Measurements from ENCODE around the gene XYLB.
"Not testable (repeated sequence)": the region's sequence is repeated elsewhere in the genome, so short reads cannot be mapped to it uniquely, and the experiment has no call there.

XYLB gene

DNA sequence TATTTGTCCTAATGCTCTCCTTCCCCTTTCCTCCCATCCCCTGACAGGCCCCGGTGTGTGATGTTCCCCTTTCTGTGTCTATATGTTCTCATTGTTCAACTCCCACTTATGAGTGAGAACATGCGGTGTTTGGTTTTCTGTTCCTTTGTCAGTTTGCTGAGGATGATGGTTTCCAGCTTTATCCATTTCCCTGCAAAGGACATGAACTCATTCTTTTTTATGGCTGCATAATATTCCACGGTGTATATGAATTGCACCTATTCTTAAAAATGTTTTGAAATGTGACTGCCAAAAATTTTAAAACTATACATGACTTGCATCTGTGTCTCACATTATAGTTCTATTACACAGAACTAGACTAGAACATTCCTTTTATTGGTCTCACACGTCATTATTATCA lies 25.9 kb upstream of the XYLB start:
- DNase-seq: not testable (repeated sequence)

GRCh38 chr3:38323060-38323459 lies 23.5 kb upstream of the XYLB start:
- no peak for DNase-seq

DNA sequence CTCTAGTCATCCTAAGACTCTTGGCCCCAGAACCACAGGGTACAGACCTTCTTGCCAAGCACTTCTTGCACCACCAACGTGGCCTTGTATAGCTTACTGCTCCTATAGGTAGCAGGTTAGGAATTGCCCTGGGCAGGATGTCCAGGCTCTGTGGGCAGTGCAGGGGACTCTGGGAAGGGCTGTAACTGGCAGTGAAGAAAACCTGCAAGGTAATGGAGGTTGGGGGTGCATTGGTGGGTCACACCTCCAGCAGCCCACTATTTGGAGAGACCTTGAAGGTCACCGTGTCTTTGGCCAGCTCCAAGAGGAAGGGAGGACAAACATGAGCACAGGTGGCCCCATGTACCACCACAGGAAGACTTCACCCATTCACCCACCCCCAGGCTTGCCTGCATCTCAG lies 21.3 kb upstream of the XYLB start:
- DNase-seq: no peak

DNA sequence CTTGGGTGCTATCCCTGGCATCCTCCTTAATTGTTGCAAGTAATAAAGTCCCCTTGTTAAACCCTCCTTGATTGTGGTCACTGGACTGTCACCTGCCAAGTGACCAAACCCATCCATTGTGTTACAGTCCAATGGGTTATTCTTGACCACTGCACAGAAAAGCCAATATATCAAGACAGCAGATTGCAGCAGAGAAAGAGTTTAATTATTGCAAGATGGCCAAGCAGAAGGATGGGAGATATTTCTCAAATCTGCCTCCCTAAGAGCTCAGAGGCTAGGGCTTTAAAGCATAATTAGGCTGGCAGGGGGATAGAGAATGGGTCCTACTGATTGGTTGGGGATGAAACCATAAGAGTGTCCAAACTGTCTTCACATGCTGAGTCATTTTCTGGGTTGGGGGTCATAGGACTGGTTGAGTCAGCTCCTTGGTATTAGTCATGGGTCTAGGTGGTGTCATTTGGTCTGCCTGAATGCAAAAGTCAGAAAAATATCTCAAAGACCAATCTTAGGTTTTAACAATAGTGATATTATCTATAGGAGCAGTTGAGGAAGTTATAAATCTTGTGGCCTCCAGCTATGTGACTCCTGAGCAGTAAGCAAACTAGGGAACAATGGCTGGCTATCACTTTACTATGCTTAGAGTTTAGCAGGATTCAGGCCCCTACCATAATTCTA lies 19.1 kb upstream of the XYLB start:
- DNase-seq: no peak

GRCh38 chr3:38331257-38332022 lies 15.1 kb upstream of the XYLB start:
- DNase-seq: no peak

DNA sequence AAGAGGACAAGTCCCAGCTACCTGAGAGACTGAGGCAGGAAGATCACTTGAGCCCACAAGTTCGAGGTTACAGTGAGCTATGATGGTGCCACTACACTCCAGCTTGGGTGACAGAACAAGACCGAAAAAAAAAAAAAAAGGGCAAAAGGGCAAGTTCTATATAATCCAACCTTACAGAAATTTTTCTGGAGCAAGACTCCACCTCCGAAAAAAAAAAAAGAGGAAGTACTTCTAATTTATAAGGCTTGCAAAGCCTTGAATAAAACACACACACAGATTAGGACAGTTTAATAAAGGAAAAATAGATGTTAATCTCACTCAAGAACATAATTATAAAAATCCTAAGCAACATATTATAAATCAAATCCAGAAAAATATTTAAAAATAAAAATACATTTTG lies 14.4 kb upstream of the XYLB start:
- DNase-seq: no peak

GRCh38 chr3:38334142-38335055 lies 12.2 kb upstream of the XYLB start:
- no peak for DNase-seq

- DNase-seq: no peak
Measured at GRCh38 chr3:38335263-38335662, 11.3 kb upstream of the XYLB start.

DNA sequence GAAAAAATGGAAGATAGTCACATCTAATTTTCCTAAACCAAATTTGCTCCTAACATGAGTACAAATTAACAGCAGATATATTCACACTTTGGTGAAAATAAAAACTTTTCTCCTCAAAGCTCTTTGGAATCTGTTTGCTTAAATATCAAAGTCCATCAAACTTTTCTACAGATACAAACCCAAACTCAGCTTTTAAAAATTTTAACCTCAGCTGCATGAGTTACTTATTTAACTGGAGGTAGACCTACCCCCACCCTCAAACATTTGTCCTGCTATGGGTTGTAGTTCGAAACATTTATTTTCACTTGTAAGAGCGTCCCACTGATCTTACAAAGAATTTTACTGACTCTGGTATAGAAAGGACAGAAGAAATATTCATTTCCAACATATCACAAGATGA lies 8.9 kb upstream of the XYLB start:
- no peak for DNase-seq

DNA sequence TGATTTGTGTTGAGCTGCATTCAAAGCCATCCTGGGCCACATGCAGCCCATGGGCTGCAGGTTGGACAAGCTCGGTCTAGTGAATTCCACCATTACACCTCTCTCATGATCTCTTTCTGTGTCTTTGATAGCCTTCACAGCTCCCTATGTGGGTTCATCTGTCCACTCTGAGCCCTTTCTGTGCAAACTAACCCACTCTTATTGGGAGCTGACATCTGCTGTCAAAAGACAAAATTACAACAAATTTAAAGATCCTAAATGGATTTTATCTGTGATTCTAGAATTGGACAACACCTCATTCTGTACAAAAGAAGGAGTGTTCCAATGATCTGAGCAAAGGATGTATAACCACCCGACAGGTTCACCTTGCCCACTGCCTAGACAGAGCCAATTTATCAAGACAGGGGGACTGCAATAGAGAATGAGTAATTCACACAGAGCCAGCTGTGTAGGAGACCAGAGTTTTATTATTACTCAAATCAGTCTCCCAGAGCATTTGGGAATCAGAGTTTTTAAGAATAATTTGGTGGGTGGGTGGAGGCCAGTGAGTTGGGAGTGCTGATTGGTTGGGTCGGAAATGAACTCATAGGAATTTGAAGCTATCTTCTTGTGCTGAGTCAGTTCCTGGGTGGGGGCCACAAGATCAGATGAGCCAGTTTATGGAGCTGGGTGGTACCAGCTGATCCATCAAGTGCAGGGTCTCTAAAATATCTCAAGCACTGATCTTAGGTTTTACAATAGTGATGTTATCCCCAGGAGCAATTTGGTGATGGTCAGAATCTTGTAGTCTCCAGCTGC lies 2.6 kb upstream of the XYLB start:
- no peak for DNase-seq

DNA sequence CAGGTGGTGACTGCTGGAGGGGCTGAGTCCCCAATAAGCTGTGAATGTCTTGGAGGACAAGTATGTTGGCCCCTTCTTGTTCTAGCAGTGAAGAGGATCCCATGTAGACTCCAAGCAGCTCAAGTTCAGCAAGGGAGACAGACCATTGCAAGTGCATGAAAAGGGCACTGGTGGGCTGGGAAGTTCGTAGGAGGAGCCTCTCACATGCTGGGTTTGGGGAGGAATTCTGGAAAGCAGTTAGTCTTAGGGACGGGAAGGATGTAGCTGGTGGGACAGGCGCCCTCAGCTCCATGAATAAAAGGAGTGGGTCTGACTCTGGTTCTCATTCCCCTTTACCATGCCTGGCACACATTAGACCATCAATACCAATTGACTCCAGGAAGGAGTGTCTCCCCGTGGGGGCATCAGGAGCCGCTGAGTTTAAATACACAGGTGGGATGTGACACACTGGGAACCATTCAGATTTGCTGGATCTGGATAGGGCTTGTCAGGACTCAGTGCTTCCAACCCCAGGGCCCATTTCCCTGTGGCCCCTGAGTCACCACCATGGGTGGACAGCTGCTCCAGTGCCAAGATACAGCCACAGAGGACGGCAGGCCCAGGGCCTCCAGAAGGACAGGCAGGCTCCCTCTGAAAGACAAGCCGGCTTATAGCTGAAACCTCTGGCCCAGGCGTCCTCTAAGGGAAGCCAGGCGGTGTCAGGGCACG lies 552 bp upstream of the XYLB start:
- no peak for DNase-seq

DNA sequence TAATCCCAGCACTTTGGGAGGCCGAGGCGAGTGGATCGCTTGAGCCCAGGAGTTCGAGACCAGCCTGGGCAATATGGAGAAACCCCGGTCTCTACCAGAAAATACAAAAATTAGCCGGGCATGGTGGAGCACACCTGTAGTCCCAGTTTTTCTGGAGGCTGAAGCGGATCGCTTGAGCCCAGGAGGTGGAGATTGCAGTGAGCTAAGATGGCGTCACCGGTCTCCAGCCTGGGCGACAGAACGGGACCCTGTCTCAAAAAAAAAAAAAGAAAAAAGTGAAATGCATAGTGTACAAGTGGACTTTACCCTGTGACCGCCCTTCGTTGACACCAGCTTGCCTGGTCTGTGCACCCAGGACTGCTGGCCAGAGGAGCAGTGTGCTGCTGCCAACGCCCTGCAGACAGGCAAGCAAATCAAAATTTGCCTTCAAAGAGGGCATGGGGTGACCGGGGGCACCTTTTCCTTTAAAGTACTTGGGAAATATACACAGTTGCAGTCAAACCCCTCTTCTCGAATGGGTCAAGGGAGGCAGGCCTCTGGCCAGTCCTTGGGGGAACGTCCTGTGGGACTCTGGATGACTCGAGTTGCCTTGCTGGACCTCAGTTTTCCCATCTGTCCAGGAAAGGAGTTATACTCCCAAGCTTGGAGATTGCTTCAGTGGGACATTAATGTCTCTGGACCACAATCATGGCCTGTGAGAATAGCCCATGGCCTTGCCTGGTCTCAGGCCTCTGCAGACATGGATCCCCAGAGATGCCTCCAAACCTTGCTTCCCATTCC lies 1.0 kb downstream of the XYLB start:
- no peak for DNase-seq

GRCh38 chr3:38348903-38349302 lies 2.3 kb downstream of the XYLB start:
- no peak for DNase-seq

DNA sequence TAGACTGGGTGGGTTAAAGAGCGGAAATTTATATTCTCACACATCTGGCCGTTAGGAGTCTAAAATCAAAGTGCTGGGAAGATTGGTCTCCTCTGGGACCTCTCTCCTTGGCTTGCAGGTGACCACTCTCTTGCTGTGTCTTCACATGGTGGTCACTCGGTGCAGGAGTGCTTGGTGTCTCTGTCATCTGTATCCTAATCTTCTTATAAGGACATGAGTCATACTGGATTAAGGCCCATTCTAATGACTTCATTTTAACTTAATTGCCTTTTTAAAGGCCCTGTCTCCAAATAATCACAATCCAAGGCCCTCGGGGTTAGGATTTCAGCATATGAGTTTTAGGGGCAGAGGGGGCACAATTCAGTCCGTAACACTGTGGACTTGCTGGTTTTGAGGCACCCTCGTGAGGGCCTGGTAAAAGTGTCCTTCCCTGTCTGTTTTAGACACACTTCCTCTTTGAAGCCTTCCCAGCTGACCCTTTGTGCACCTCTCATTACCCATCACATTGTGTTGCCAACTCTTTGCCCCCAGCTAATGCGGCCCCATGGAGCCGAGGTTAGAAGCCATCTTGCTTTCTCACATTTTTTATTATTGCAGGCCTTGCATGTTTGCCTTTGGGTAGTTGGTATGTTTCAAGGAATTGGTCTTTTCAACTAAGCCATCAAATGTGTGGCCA lies 3.2 kb downstream of the XYLB start:
- no peak for DNase-seq

GRCh38 chr3:38353151-38353550 lies 6.6 kb downstream of the XYLB start:
- no peak for DNase-seq

GRCh38 chr3:38354588-38355330 lies 8.2 kb downstream of the XYLB start:
- DNase-seq: no peak

DNA sequence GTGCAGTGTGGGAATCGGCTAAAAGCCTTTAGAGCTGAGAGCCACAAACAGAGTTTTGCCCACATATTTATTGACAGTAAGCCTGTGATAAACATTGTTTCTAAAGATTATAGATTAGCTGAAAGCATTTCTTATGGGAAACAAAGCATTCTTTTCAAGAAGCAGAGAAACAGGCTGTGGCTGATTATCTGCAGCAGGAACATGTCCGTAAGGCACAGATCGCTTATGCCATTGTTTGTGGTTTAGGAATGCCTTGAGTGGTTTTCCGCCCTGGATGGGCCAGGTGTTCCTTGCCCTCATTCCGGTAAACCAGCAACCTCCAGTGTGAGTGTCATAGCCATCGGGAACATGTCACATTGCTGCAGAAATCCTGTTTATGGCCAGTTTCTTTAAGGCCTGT lies 12.5 kb downstream of the XYLB start:
- no peak for DNase-seq

DNA sequence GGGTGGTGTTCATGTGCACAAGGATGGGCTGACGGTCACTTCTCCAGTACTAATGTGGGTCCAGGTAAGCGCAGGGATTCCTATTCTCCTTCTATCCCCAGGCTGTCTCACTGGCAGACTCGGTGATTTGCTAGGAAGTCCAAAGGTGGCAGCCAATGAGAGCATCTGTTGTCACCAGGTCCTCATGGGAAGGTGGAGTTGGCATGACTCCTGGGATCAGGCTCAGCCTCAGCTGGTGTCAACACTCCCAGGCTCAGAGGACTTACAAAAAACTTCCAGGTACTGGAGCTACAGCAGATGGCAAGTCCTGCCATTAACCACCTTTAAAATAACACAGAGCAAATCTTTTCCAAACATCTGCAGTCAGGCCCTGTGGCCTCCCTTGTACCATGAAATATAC lies 13.8 kb downstream of the XYLB start:
- no peak for DNase-seq
